CD4-positive, alpha-beta T cell treated with Interleukin-4 for 1 hour (primary cell): ENCODE results near the gene ZNF483.
"Not testable (repeated sequence)": the region's sequence is repeated elsewhere in the genome, so short reads cannot be mapped to it uniquely, and the experiment has no call there.

Experiments used
- DNase-seq, 2 donors: peaks; one replicate each; pipeline ENCODE4 v3.0.0-alpha.2; 2020 to 2022

ZNF483 gene

DNA sequence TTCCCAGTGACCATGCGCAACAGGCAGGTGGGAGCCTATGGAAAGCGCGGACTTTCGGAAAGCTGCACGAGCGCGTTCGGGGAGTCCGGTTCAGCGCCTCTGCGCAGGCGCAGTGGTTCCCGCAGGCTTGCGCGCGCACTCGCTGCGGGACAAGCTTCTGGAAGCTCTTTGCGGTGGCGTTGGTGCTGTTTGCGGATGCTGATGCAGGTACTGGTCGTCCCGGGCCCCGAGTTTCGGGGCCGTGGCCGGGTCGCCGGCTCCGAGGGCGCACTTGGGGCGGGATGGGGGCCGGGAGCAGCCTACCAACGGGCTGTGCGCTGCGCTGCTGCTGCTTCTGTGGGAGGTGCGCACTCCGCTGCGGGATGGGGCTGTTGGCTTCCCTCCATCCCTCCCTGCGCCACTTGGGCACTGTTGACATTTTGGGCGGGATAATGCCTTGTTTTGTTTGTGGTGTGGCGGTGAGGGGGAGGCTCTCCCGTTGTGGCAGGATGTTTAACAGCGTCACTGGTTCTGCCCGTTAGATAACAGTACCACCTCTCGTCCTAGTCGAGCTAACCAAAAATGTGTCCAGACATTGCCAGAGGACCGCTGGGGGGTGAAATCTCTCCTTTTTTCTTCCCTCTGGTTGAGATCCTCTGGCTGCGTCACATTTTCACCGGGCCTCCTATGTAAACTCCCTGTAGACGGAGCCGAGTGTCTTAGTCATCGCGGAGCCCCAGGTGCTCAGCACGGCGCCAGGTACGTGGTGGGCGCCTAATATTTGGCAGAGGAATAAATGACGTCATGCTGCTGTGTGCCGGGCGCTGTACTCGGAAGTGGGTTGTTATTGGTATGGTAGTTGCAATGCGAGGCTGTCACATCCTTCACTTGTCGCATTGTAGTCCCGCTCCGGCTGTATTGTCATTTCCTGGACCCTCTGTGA, at the start of gene ZNF483:
Gene ZNF483 (plus strand): TSS at position 124 of the 922 bp plus-strand sequence. CDS start 2,217 bp downstream, outside the sequence.
- peak; percentile 77 to 81 for DNase-seq

- no peak for DNase-seq
Observed at GRCh38 chr9:111475195-111475594, 49.8 kb upstream of the ZNF483 start.

GRCh38 chr9:111477677-111478076, 47.3 kb upstream of the ZNF483 start:
- no peak for DNase-seq

- no peak for DNase-seq
Observed at GRCh38 chr9:111481885-111482636, 42.9 kb upstream of the ZNF483 start.

DNA sequence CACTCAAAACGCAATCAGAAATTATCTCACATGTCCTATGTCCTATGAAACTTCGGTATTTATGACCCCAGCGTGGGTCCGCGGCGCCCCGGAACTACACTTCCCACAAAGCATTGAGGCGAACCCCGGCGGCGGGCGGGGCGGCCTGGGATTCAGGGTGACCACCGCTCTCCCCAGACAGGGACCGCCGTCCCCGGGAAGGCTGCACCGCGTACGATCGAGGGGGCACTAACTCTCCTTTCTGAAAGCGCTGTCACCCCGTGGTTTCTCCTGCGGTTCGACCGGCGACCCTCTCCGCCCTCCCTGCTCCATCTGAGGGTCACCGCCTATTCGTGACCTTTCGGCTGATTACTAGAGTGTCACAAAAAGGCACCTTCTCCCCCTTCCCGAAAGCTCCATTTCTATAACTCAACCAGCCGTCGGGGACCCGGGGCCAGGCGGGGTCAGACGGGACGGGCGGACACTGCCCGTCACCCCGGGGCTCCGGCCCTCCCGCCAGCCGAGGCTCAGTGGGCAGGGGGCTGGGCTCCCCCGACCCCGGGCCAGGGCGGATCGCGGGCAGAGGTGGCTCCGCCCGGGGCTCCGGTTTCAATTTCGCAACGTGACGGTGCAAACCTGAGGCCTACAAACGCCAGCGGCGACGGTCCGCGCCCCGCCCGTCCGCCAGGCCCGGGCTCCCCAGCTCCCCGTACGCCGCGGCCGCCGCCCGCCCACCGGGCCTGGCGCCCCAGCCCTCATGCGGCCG, 42.1 kb upstream of the ZNF483 start:
- DNase-seq, result peak; percentile 51 to 64

- DNase-seq, result peak; percentile 18 to 55
Observed at GRCh38 chr9:111483439-111483857, 41.5 kb upstream of the ZNF483 start.

GRCh38 chr9:111483858-111484571, 41.0 kb upstream of the ZNF483 start, which contains the start of gene ECPAS:
ECPAS (minus strand) TSS chr9:111484383; CDS start chr9:111472918, 11,465 bp downstream.
- peak; percentile 64 to 71 for DNase-seq

GRCh38 chr9:111484572-111484894, 40.4 kb upstream of the ZNF483 start:
- no peak for DNase-seq

DNA sequence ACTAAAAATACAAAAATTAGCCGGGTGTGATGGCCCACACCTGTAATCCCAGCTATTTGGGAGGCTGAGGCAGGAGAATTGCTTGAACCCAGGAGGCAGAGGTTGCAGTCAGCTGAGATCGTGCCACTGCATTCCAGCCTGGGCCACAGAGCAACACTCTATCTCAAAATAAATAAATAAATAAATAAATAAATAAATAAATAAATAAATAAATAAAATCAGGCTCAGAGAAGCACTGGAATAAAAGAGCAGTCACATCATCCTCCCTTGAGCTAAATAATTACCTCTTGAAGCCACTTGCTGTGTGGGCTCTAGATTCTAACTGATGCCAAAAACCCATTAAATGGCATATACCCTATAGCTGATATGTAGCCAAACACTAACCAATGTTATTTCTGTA, 27.8 kb upstream of the ZNF483 start:
- not testable (repeated sequence) for DNase-seq

GRCh38 chr9:111501005-111501562, 23.9 kb upstream of the ZNF483 start:
- DNase-seq, result no peak

- DNase-seq, result no peak
Observed at GRCh38 chr9:111501648-111502047, 23.3 kb upstream of the ZNF483 start.

DNA sequence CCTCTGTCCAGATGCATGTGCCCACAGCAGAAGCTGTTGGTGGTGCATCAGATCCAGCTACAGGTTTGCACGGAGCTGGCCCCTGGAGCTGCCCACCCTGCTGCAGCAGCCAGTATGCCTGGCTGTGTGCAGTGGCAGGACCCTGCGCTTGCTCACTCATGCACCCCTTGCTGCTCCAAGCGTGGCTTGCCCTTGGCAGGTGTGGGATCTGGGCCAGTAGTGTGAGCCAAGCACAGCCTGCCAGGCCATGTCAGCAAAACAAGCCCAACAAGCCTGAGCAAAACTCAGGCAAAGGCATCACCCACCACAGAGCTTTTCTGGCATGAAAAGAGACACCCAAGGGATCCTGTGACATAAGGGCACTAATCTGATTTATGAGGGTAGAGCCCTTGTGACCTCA, 22.5 kb upstream of the ZNF483 start:
- no peak for DNase-seq

- not testable (repeated sequence) for DNase-seq
Observed at GRCh38 chr9:111511581-111511980, 13.4 kb upstream of the ZNF483 start.

DNA sequence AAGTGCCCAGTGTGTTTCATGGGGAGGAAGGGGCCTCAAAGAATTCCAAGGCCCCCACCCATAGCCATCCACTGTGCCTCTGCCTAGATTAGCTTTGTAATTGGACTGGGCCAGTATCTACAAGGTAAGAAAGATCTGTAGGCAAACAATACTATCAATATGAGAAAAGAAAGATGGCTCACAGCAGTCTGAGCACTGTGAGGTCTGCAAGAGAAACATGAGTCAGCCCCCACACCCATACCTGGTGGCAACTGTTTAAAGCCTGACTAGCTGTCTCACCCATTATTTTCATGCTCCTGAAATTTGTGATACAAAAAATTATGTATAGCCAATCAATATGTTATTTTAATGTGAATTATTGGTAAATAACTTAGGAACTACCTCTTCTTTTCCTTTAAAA, 10.0 kb upstream of the ZNF483 start:
- DNase-seq, result no peak

DNA sequence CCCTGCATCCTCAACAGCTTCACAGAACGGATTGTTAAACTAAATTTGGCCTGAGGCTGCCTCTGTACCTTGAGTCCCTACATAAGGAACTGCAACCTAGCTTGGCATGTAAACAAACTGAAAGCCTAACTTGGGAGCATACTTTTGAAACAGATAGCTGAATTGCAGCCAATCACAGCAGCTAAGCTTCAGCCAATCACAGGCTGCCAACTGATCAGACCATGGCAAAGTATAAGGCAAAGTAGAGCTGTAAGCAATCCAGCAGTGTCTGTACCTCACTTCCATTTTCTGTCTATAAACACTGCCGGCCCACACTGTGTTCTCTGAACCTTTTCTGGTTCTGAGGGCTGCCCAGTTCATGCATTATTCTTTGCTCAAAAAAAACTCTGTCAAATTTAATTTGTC, 8.9 kb upstream of the ZNF483 start:
- no peak for DNase-seq

DNA sequence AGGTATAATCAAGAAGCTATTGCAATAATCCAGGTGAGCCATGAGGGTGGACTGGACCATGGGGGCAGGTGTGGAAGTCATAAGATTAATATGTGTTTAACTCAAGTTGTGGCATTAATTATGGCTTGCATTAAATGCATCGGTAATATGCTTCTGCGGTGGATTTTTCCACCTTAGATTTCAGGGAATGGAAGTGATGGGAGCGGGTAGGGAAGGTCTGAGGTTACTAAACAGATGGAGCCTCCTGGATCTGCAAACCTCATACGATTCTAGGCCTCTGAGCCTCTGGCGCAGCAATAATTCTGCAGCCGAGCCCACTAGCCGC, 286 bp upstream of the ZNF483 start:
- DNase-seq, result no peak

DNA sequence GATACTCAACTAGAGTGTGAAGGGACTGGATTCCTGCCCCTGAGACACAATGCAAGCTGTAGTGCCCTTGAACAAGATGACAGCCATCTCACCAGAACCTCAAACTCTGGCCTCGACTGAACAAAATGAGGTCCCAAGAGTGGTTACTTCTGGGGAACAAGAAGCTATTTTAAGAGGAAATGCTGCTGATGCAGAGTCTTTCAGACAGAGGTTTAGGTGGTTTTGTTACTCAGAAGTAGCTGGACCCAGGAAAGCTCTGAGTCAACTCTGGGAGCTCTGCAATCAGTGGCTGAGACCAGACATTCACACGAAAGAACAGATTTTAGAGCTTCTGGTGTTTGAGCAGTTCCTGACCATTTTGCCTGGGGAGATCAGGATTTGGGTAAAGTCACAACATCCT, 2.4 kb downstream of the ZNF483 start:
- peak in 1 of 2 donors; percentile 4 for DNase-seq

DNA sequence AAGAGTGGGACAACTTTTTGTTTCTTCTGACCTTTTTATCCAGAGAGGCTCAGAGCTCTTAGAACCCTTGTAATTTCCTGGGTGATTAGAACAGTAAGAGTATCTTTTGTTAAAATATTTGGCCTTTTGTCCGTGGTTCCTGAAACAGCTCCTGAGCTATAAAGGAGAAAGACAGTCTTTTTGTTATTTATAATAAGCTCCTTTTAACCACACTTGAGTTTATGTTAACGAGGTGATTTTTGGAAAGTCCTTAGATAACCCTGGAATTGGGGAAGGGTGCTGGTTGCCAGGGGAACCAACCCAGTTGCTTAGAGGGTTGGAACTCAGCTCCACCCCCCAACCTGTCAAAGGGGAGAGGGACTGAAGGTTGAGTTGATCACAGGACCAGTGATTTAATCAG, 4.8 kb downstream of the ZNF483 start:
- DNase-seq, result no peak

DNA sequence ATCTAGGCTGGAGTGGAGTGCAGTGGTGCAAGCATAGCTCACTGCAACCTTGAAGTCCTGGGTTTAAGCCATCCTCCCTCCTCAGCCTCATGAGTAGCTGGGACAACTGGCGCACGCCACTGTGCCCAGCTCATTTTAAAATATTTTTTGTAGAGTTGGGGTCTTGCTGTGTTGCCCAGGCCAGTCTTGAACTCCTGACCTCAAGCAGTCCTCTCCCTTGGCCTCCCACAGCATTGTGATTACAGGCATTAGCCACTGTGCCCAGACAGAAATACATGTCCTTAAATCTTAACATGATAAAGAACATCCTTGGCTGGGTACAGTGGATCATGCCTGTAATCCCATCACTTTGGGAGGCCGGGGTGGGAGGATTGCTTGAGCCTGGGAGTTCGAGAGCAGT, 6.7 kb downstream of the ZNF483 start:
- DNase-seq, result no peak

GRCh38 chr9:111533099-111533790, 8.3 kb downstream of the ZNF483 start:
- DNase-seq, result no peak

DNA sequence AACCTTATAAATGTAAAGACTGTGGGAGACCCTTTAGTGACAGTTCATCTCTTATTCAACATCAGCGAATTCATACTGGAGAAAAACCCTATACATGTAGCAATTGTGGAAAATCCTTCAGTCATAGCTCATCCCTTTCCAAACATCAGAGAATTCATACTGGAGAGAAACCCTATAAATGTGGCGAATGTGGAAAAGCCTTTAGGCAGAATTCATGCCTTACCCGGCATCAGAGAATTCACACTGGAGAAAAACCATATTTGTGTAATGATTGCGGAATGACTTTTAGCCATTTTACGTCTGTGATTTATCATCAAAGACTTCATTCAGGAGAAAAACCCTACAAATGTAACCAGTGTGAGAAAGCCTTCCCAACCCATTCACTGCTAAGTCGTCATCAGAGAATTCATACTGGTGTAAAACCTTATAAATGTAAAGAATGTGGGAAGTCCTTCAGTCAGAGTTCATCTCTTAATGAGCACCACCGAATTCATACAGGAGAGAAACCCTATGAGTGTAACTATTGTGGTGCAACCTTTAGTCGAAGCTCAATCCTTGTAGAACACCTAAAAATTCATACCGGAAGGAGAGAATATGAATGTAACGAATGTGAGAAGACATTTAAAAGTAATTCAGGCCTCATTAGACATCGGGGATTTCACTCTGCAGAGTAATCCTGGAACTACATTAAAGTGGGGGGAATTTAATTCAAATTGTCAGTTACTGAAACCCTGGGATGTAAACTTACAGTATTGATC, 17.7 kb downstream of the ZNF483 start:
- no peak for DNase-seq
